Upper lobe of left lung (tissue), 6 donors: ENCODE measurements around the gene RNF111. TPM values are rescaled to one million over a fixed set of nuclear protein-coding genes. Genes with fewer than 3 reads are reported as not detected.

Source experiments
- ATAC-seq, 2 donors: fragments of 200-7000 bp; cut with Tn5 transposase; one replicate each; pipeline ENCODE4 v1.9.1; 2022; ENCODE audit warnings: mild to moderate bottlenecking in 2 of 2, moderate library complexity in 2 of 2; ENCODE audit not compliant: low FRiP score in 2 of 2
- DNase-seq, 2 donors: peaks; one replicate each; pipeline ENCODE4 v3.0.0-alpha.2; 2019 to 2020
- H3K27ac ChIP-seq, 4 donors: fragments of 200-600 bp; sonication (generic); one replicate each; pipeline ENCODE4 v1.5.1; 2016 to 2019
- H3K27me3 ChIP-seq, 4 donors: fragments of 200-600 bp; sonication (generic); one replicate each; pipeline ENCODE4 v1.5.1; 2017 to 2019
- H3K36me3 ChIP-seq, 4 donors: fragments of 200-600 bp; sonication (generic); one replicate each; pipeline ENCODE4 v1.5.1; 2016 to 2019
- H3K4me1 ChIP-seq, 4 donors: fragments of 200-600 bp; sonication (generic); one replicate each; pipeline ENCODE4 v1.5.1; 2018 to 2019
- H3K4me3 ChIP-seq, 4 donors: fragments of 200-600 bp; sonication (generic); one replicate each; pipeline ENCODE4 v1.5.1; 2017 to 2019; ENCODE audit warnings: mild to moderate bottlenecking in 2 of 4, moderate library complexity in 1 of 4
- H3K9me3 ChIP-seq, 4 donors: fragments of 200-600 bp; sonication (generic); one replicate each; pipeline ENCODE4 v1.5.1; 2018 to 2019
- CTCF ChIP-seq, 6 experiments: fragments of 450-650 bp in 4 of 6; fragments of 200-600 bp in 2 of 6; sonication (generic) in 2 of 6; IDR thresholded peaks; one replicate each; pipeline ENCODE4 v1.5.1; 2016 to 2019; ENCODE audit warnings: antibody characterized with exemption in 6 of 6
- EP300 ChIP-seq, 4 donors: sonication (generic); formaldehyde crosslinking; IDR thresholded peaks; one replicate each; pipeline ENCODE4 v1.5.1; 2017; ENCODE audit warnings: antibody characterized with exemption in 4 of 4, control low read depth in 2 of 4
- POLR2A ChIP-seq, 4 donors: fragments of 450-650 bp; IDR thresholded peaks; one replicate each; pipeline ENCODE4 v1.5.1; 2016 to 2017; ENCODE audit warnings: antibody characterized with exemption in 4 of 4, mild to moderate bottlenecking in 2 of 4
- POLR2AphosphoS5 ChIP-seq, 2 donors: sonication (generic); formaldehyde crosslinking; IDR thresholded peaks; one replicate each; pipeline ENCODE4 v1.5.1; 2017; ENCODE audit warnings: antibody characterized with exemption in 2 of 2
- WGBS, 2 donors: methylation state at CpG; one replicate each; pipeline ENCODE4 v1.1.5; 2017 to 2018; 5-methylcytosine and 5-hydroxymethylcytosine counted together
- total RNA-seq, 6 donors: library from RNA; depleted of rRNA in 4 of 6; stranded (reverse); fragments of >200 nt in 4 of 6; gene quantifications; one replicate each; pipeline versions ENCODE4 v1.1.0 to v1.2.1, GENCODE V29; 2016 to 2021
- donor health status: DM: no; HTN: no; CAD: no; lungs with moderate emphysema.
- donor health status: DM: no; HTN: yes; CAD: no; lungs with severe emphysema.

RNF111 gene
- total RNA-seq, 6 donors from 2014 or later: 16.3 to 41.6 (median 31.8) TPM

- ATAC-seq (no peak), DNase-seq (no peak)
- no peak for TF ChIP-seq POLR2A (IDR thresholded peaks at IDR 0.05)
- no peak for TF ChIP-seq POLR2AphosphoS5 (IDR thresholded peaks at IDR 0.05)
- TF ChIP-seq EP300 (IDR thresholded peaks at IDR 0.05): no peak
- TF ChIP-seq CTCF (IDR thresholded peaks at IDR 0.05): no peak
- H3K27ac ChIP-seq: no peak overlapping the region
- H3K4me3 ChIP-seq: no peak overlapping the region
- WGBS, 2 donors: 90 to 94% methylated on average over 1 of the region's 1 CpG
- peaks cover under 1 to 53% (median 8%) of the 10 kb centered on the region in 4 donors for H3K36me3 ChIP-seq
- H3K9me3 ChIP-seq: no peaks in the 10 kb centered on the region
- H3K4me1 ChIP-seq: no peaks in the 10 kb centered on the region
- H3K27me3 ChIP-seq: no peaks in the 10 kb centered on the region
Observed at GRCh38 chr15:59074607-59075006, 87.1 kb downstream of the RNF111 start.

GRCh38 chr15:59087731-59088130 is 100.3 kb downstream of the RNF111 start:
- no peak for TF ChIP-seq POLR2A (IDR thresholded peaks at IDR 0.05)
- no peak for TF ChIP-seq CTCF (IDR thresholded peaks at IDR 0.05)
- TF ChIP-seq EP300 (IDR thresholded peaks at IDR 0.05): no peak
- no peak for TF ChIP-seq POLR2AphosphoS5 (IDR thresholded peaks at IDR 0.05)
- Histone ChIP-seq H3K27me3 (no peaks in the 10 kb centered on the region), H3K9me3 (no peaks in the 10 kb centered on the region), H3K36me3 (peaks cover 5 to 87% (median 27%) of the 10 kb centered on the region in 4 donors), H3K27ac (no peak overlapping the region), H3K4me3 (no peak overlapping the region), H3K4me1 (no peaks in the 10 kb centered on the region)
- DNase-seq (no peak), ATAC-seq (no peak)
- 90 to 92% methylated on average over 2 of the region's 2 CpGs for WGBS, 2 donors

GRCh38 chr15:59094077-59094476 is 106.6 kb downstream of the RNF111 start:
- peaks cover 18 to 91% (median 33%) of the 10 kb centered on the region in 4 donors for H3K36me3 ChIP-seq
- TF ChIP-seq EP300 (IDR thresholded peaks at IDR 0.05): no peak
- no peak for TF ChIP-seq POLR2AphosphoS5 (IDR thresholded peaks at IDR 0.05)
- TF ChIP-seq POLR2A (IDR thresholded peaks at IDR 0.05): no peak
- TF ChIP-seq CTCF (IDR thresholded peaks at IDR 0.05): no peak

GRCh38 chr15:59096429-59096828 is 109.0 kb downstream of the RNF111 start:
- no peak for TF ChIP-seq EP300 (IDR thresholded peaks at IDR 0.05)
- TF ChIP-seq POLR2A (IDR thresholded peaks at IDR 0.05): no peak
- no peak for TF ChIP-seq CTCF (IDR thresholded peaks at IDR 0.05)
- TF ChIP-seq POLR2AphosphoS5 (IDR thresholded peaks at IDR 0.05): no peak
- peaks cover 18 to 76% (median 27%) of the 10 kb centered on the region in 4 donors for H3K36me3 ChIP-seq
- 76 to 96% methylated on average over 3 of the region's 3 CpGs for WGBS, 2 donors

More at GRCh38 chr15:59094077-59094476, 106.6 kb downstream of the RNF111 start:
- Histone ChIP-seq H3K4me1 (no peaks in the 10 kb centered on the region), H3K27ac (no peak overlapping the region), H3K27me3 (no peaks in the 10 kb centered on the region), H3K9me3 (no peaks in the 10 kb centered on the region), H3K4me3 (no peak overlapping the region)
- WGBS, 2 donors: 88 to 93% methylated on average over 1 of the region's 1 CpG
- no peak for ATAC-seq
- no peak for DNase-seq

GRCh38 chr15:59099162-59099685 is 111.8 kb downstream of the RNF111 start:
- Histone ChIP-seq H3K9me3 (no peaks in the 10 kb centered on the region), H3K27me3 (no peaks in the 10 kb centered on the region), H3K27ac (no peak overlapping the region), H3K4me1 (peaks cover 0 to 2% (median 0%) of the 10 kb centered on the region in 4 donors), H3K4me3 (no peak overlapping the region), H3K36me3 (peaks cover 7 to 51% (median 13%) of the 10 kb centered on the region in 4 donors)
- TF ChIP-seq POLR2AphosphoS5 (IDR thresholded peaks at IDR 0.05) (no peak), POLR2A (IDR thresholded peaks at IDR 0.05) (no peak), EP300 (IDR thresholded peaks at IDR 0.05) (no peak), CTCF (IDR thresholded peaks at IDR 0.05) (no peak)
- no peak for ATAC-seq
- DNase-seq: no peak
- 72 to 82% methylated on average over 2 of the region's 2 CpGs for WGBS, 2 donors

More at GRCh38 chr15:59096429-59096828, 109.0 kb downstream of the RNF111 start:
- H3K9me3 ChIP-seq: no peaks in the 10 kb centered on the region
- DNase-seq: no peak
- no peak overlapping the region for H3K27ac ChIP-seq
- no peak overlapping the region for H3K4me3 ChIP-seq
- no peaks in the 10 kb centered on the region for H3K4me1 ChIP-seq
- no peak for ATAC-seq
- no peaks in the 10 kb centered on the region for H3K27me3 ChIP-seq
